DMS153 (cell line): ENCODE measurements around the gene IL19.
A peak's percentile ranks its signal among the peaks of the same experiment; 100 is the strongest.

ENCODE experiments used
- DNase-seq: peaks from one replicate; lab custom pipeline; 2025; lab: John Stamatoyannopoulos, UW

The IL19 gene

GRCh38 chr1:206800891-206801290 lies 30.3 kb downstream of the IL19 start:
- no peak for DNase-seq

- no peak for DNase-seq
Measured at GRCh38 chr1:206801467-206801866, 30.9 kb downstream of the IL19 start.

- DNase-seq = no peak
Measured at GRCh38 chr1:206802401-206802800, 31.8 kb downstream of the IL19 start.

GRCh38 chr1:206803221-206803730 lies 32.7 kb downstream of the IL19 start:
- DNase-seq = no peak

- no peak for DNase-seq
Measured at GRCh38 chr1:206804156-206804737, 33.7 kb downstream of the IL19 start.

GRCh38 chr1:206805357-206805756 lies 34.8 kb downstream of the IL19 start:
- no peak for DNase-seq

- no peak for DNase-seq
Measured at GRCh38 chr1:206808615-206809014, 38.0 kb downstream of the IL19 start.

GRCh38 chr1:206809504-206810084 lies 39.0 kb downstream of the IL19 start:
- no peak for DNase-seq

- DNase-seq = no peak
Measured at GRCh38 chr1:206812471-206812870, 41.9 kb downstream of the IL19 start.

GRCh38 chr1:206814716-206815341 lies 44.3 kb downstream of the IL19 start:
- no peak for DNase-seq

GRCh38 chr1:206816390-206817287 lies 46.1 kb downstream of the IL19 start:
- DNase-seq = no peak

- peak; percentile 33 for DNase-seq
Measured at GRCh38 chr1:206821493-206821892, 50.9 kb downstream of the IL19 start.

- DNase-seq = no peak
Measured at GRCh38 chr1:206823727-206824126, 53.2 kb downstream of the IL19 start.

- no peak for DNase-seq
Measured at GRCh38 chr1:206824331-206824730, 53.8 kb downstream of the IL19 start.

- DNase-seq = peak; percentile 91
Measured at GRCh38 chr1:206826394-206826793, 55.8 kb downstream of the IL19 start.

GRCh38 chr1:206828061-206828460 lies 57.5 kb downstream of the IL19 start:
- no peak for DNase-seq

- no peak for DNase-seq
Measured at GRCh38 chr1:206828765-206829164, 58.2 kb downstream of the IL19 start.

- DNase-seq = no peak
Measured at GRCh38 chr1:206829282-206829681, 58.7 kb downstream of the IL19 start.

- no peak for DNase-seq
Measured at GRCh38 chr1:206829875-206830274, 59.3 kb downstream of the IL19 start.

- DNase-seq = no peak
Measured at GRCh38 chr1:206831650-206832049, 61.1 kb downstream of the IL19 start.

GRCh38 chr1:206832352-206832880 lies 61.8 kb downstream of the IL19 start:
- no peak for DNase-seq

GRCh38 chr1:206833106-206833680 lies 62.6 kb downstream of the IL19 start:
- no peak for DNase-seq
